Suprapubic skin (tissue), 3 donors: ENCODE data around the gene ALG12.

Experiments used
- POLR2A ChIP-seq, 2 donors: fragments of 450-650 bp; IDR thresholded peaks; one replicate each; pipeline ENCODE4 v1.6.1; 2017; ENCODE audit warnings: antibody characterized with exemption in 2 of 2, mild to moderate bottlenecking in 2 of 2, moderate library complexity in 2 of 2
- TF ChIP-seq, protein P1 (sequence below), 2 donors: fragments of 200-600 bp in 1 of 2; fragments of 450-650 bp in 1 of 2; sonication (generic) in 1 of 2; IDR thresholded peaks; one replicate each; pipeline ENCODE4 v1.5.1; 2016 to 2019; ENCODE audit warnings: antibody characterized with exemption in 2 of 2, mild to moderate bottlenecking in 1 of 2, moderate library complexity in 1 of 2

DNA sequence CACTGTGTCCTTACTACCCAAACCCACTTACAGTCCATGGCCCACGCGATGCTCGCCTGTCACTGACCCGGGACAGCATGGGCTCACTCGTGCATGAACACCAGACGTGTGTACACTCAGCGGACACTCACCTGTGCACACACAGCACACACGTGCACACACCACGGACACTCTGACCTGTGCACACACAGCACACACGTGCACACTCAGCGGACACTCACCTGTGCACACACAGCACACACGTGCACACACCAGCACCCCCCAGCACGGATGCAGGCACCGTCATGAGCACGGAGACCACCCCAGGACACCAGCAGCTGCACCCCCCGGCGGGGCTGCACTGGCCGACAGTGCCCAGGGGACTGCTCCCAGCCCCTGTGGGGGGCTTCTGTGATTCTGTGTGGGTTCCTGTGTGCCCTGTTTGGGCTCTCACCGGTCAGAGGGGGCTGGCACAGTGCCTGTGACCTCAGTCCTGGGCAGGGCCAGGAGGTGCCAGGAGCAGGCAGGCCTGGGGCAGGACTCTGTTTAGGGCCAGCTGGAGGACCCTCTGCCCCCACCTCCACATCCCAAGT lies 20.4 kb upstream of the ALG12 start:
- TF ChIP-seq, protein P1, sequence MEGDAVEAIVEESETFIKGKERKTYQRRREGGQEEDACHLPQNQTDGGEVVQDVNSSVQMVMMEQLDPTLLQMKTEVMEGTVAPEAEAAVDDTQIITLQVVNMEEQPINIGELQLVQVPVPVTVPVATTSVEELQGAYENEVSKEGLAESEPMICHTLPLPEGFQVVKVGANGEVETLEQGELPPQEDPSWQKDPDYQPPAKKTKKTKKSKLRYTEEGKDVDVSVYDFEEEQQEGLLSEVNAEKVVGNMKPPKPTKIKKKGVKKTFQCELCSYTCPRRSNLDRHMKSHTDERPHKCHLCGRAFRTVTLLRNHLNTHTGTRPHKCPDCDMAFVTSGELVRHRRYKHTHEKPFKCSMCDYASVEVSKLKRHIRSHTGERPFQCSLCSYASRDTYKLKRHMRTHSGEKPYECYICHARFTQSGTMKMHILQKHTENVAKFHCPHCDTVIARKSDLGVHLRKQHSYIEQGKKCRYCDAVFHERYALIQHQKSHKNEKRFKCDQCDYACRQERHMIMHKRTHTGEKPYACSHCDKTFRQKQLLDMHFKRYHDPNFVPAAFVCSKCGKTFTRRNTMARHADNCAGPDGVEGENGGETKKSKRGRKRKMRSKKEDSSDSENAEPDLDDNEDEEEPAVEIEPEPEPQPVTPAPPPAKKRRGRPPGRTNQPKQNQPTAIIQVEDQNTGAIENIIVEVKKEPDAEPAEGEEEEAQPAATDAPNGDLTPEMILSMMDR (IDR thresholded peaks at IDR 0.05) = no peak
- no peak for TF ChIP-seq POLR2A (IDR thresholded peaks at IDR 0.05)
